OCI-LY1 (cell line): ENCODE data around the gene NFIA.

Source experiments
- H2AFZ ChIP-seq: fragments of 200-600 bp; sonication (generic), shearing (Covaris generic); 2 replicates; pipeline ENCODE4 v1.6.0; 2014; ENCODE audit warnings: antibody characterized with exemption, mild to moderate bottlenecking, low read length
- H3F3A ChIP-seq: fragments of 200-600 bp; sonication (generic), shearing (Covaris generic); 2 replicates; pipeline ENCODE4 v1.6.0; 2014; ENCODE audit warnings: mild to moderate bottlenecking, antibody characterized with exemption, low read length, moderate library complexity; ENCODE audit not compliant: insufficient read depth
- H3K27ac ChIP-seq: fragments of 200-600 bp; sonication (generic); 2 replicates; pipeline ENCODE4 v1.5.1; 2014; ENCODE audit warnings: low read length, mixed run types, mild to moderate bottlenecking, low read depth; ENCODE audit not compliant: poor library complexity, severe bottlenecking
- H3K27me3 ChIP-seq: fragments of 200-600 bp; sonication (generic); 2 replicates; pipeline ENCODE4 v1.6.0; 2014; ENCODE audit warnings: antibody characterized with exemption, mild to moderate bottlenecking, low read length, moderate library complexity; ENCODE audit not compliant: insufficient read depth
- H3K36me3 ChIP-seq: fragments of 200-600 bp; sonication (generic); 2 replicates; pipeline ENCODE4 v1.6.1; 2014; ENCODE audit warnings: mild to moderate bottlenecking, antibody characterized with exemption, low read length, moderate library complexity, mixed read lengths; ENCODE audit not compliant: insufficient read depth
- H3K4me1 ChIP-seq: fragments of 200-600 bp; sonication (generic); 2 replicates; pipeline ENCODE4 v1.5.1; 2014; ENCODE audit warnings: mild to moderate bottlenecking, low read length, moderate library complexity; ENCODE audit not compliant: insufficient read depth, severe bottlenecking
- H3K4me2 ChIP-seq: fragments of 200-600 bp; sonication (generic), shearing (Covaris generic); 2 replicates; pipeline ENCODE4 v1.6.1; 2014; ENCODE audit warnings: low read length
- H3K4me3 ChIP-seq: fragments of 200-600 bp; sonication (generic); 2 replicates; pipeline ENCODE4 v1.5.1; 2014; ENCODE audit warnings: low read length, low read depth, mild to moderate bottlenecking, mixed read lengths; ENCODE audit not compliant: poor library complexity, severe bottlenecking
- H3K79me2 ChIP-seq: fragments of 200-600 bp; shearing (Covaris generic); 2 replicates; pipeline ENCODE4 v1.6.1; 2016; ENCODE audit warnings: mixed run types, low read length, mixed read lengths; ENCODE audit not compliant: insufficient read depth
- H3K9ac ChIP-seq: fragments of 200-600 bp; sonication (generic), shearing (Covaris generic); 2 replicates; pipeline ENCODE4 v1.6.1; 2014; ENCODE audit warnings: mild to moderate bottlenecking, low read length, mixed read lengths
- H3K9me2 ChIP-seq: fragments of 200-600 bp; sonication (generic), shearing (Covaris generic); 2 replicates; pipeline ENCODE4 v1.6.1; 2014; ENCODE audit warnings: low read depth, mild to moderate bottlenecking, low read length, mixed read lengths
- H3K9me3 ChIP-seq: fragments of 200-600 bp; shearing (Covaris generic); 2 replicates; pipeline ENCODE4 v1.6.1; 2014; ENCODE audit warnings: low read length, mixed read lengths
- H4K20me1 ChIP-seq: fragments of 200-600 bp; sonication (generic), shearing (Covaris generic); 2 replicates; pipeline ENCODE4 v1.6.0; 2016; ENCODE audit warnings: mild to moderate bottlenecking, low read length; ENCODE audit not compliant: insufficient read depth
- EZH2 ChIP-seq: fragments of 200-600 bp; sonication (generic), shearing (Covaris generic); IDR thresholded peaks from 2 replicates; pipeline ENCODE4 v1.8.0; 2017; ENCODE audit warnings: borderline replicate concordance, mixed run types, mild to moderate bottlenecking, antibody characterized with exemption, low read length, moderate library complexity, mixed read lengths
- TF ChIP-seq, protein P1 (sequence below): fragments of 200-600 bp; sonication (generic), shearing (Covaris generic); IDR thresholded peaks from 2 replicates; pipeline ENCODE4 v1.5.1; 2017; ENCODE audit warnings: mild to moderate bottlenecking, antibody characterized with exemption, low read length, moderate library complexity, mixed read lengths

NFIA gene

DNA sequence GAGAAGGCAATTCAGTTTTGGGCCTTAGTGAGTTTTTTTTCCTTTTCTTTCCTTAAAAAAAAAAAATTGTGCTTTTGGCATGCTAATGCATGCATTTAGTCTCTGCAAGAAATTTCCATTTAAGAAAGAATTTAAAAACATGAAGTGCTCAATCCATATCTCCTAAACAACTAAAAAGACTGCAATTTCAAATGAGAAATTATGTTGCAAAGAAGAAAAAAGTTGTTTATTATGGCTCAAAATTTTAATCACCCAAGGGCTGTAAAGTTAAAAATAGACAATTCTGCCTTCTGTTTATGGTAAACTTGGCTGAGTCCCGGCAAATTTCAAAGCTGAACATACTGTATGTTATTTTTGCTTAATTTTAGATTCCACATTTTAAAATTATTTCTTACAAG is 59.7 kb downstream of the NFIA start:
- no peaks in the 10 kb centered on the region for H3F3A ChIP-seq
- H3K4me2 ChIP-seq: no peak overlapping the region
- no peak overlapping the region for H3K4me3 ChIP-seq
- no peak overlapping the region for H2AFZ ChIP-seq
- TF ChIP-seq, protein P1, sequence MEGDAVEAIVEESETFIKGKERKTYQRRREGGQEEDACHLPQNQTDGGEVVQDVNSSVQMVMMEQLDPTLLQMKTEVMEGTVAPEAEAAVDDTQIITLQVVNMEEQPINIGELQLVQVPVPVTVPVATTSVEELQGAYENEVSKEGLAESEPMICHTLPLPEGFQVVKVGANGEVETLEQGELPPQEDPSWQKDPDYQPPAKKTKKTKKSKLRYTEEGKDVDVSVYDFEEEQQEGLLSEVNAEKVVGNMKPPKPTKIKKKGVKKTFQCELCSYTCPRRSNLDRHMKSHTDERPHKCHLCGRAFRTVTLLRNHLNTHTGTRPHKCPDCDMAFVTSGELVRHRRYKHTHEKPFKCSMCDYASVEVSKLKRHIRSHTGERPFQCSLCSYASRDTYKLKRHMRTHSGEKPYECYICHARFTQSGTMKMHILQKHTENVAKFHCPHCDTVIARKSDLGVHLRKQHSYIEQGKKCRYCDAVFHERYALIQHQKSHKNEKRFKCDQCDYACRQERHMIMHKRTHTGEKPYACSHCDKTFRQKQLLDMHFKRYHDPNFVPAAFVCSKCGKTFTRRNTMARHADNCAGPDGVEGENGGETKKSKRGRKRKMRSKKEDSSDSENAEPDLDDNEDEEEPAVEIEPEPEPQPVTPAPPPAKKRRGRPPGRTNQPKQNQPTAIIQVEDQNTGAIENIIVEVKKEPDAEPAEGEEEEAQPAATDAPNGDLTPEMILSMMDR: no peak
- TF ChIP-seq EZH2: no peak
- H3K36me3 ChIP-seq: 0 out of 2 replicates have a peak, but pooled peaks cover 4% of the 10 kb centered on the region
- no peak overlapping the region for H3K27ac ChIP-seq
- H3K9ac ChIP-seq: no peak overlapping the region
- H3K9me2 ChIP-seq: no peaks in the 10 kb centered on the region
- no peaks in the 10 kb centered on the region for H3K9me3 ChIP-seq
- no peaks in the 10 kb centered on the region for H3K79me2 ChIP-seq
- H3K27me3 ChIP-seq: no peaks in the 10 kb centered on the region
- H4K20me1 ChIP-seq: no peaks in the 10 kb centered on the region
- peaks cover 16% of the 10 kb centered on the region for H3K4me1 ChIP-seq

DNA sequence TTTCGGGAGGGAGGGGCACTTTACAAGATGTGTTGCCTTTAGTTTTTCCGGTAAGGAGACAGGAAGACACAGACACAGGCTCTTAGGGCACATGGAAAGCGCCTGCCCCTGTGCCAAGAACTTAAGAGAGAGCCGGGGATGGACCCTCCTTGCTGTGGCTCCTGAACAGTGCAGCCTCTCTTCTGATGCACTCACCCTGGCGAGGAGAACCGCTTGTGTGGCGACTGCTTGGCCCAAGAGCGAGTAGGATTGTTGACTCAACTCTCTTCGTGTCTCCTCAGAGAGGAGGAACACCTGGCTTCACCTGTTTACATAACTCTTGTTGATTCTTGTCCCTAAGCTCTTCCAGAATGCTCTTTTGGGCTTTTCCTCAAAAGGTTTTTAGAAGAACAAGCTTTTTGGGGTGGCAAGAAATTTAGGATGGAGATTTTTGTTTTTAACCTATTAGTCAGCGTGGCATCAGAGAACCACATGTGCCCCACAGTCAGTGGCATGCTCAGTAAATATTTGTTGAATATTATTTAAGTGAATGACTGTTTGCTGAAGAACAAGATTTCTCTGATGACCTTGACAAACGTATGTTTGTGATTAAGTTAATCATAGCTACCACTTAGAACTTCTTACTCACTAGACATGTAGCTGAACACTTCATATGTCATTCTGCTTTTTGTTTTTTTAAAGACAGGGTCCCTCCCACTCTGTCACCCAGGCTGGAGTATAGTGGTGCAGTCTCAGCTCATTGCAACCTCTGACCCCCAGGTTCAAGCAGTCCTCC is 60.6 kb downstream of the NFIA start:
- Histone ChIP-seq H3K9me2 (no peaks in the 10 kb centered on the region), H3K27me3 (no peaks in the 10 kb centered on the region), H3K4me2 (no peak overlapping the region), H4K20me1 (no peaks in the 10 kb centered on the region), H2AFZ (no peak overlapping the region), H3K9ac (no peak overlapping the region), H3K4me3 (no peak overlapping the region), H3K36me3 (0 out of 2 replicates have a peak, but pooled peaks cover 4% of the 10 kb centered on the region), H3K79me2 (no peaks in the 10 kb centered on the region), H3K4me1 (peaks cover 16% of the 10 kb centered on the region), H3K27ac (no peak overlapping the region), H3K9me3 (no peaks in the 10 kb centered on the region), H3F3A (no peaks in the 10 kb centered on the region)
- TF ChIP-seq, protein P1: no peak
- TF ChIP-seq EZH2: no peak

DNA sequence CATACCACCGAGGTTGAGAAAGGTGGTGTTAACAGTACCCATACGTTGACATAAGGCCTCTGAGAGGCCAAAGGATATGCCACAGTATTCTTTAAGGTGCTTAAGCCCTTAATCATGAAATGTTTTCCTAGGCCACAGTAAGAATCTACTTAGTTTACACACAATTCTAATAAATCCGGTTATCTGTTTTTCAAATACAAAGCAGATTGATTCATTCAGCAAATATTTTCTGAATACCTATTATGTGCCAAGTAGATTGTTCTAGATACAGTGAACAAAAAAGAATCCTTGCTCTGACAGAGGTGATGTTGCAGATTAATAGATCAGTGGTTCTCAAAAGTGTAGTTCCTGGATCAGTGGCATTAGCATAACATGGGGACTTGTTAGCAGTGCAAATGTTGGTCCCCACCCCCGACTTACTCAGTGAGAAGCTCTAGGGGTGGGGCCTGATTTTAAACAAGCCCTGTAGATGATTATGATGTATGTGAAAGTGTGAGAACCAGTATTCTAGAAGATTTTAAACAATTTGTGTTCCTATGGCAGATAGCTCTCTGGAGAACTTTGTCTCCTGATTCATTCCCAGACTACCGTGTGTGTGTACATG is 61.6 kb downstream of the NFIA start:
- no peaks in the 10 kb centered on the region for H3K79me2 ChIP-seq
- H3K4me3 ChIP-seq: no peak overlapping the region
- H3K27me3 ChIP-seq: no peaks in the 10 kb centered on the region
- H3K4me1 ChIP-seq: peaks cover 20% of the 10 kb centered on the region
- H3K27ac ChIP-seq: no peak overlapping the region
- no peak overlapping the region for H3K9ac ChIP-seq
- no peak overlapping the region for H3K4me2 ChIP-seq
- 0 out of 2 replicates have a peak, but pooled peaks cover 4% of the 10 kb centered on the region for H3K36me3 ChIP-seq
- H2AFZ ChIP-seq: no peak overlapping the region
- no peaks in the 10 kb centered on the region for H3K9me2 ChIP-seq
- H4K20me1 ChIP-seq: no peaks in the 10 kb centered on the region
- H3F3A ChIP-seq: no peaks in the 10 kb centered on the region
- TF ChIP-seq, protein P1: no peak
- no peak for TF ChIP-seq EZH2
- no peaks in the 10 kb centered on the region for H3K9me3 ChIP-seq
